Activated CD4-positive, alpha-beta T cell treated with anti-CD3 and anti-CD28 coated beads, Interleukin-2, amount 10 ng/mL, durations not matched to agents 7 days and 5 days (primary cell): ENCODE data around the gene OSBPL5. TPM values are rescaled to one million over a fixed set of nuclear protein-coding genes. Genes with fewer than 3 reads are reported as not detected.

Experiments
- CTCF ChIA-PET: fragments of 350-600 bp; sonication (Branson Sonifier 250); formaldehyde crosslinking; loops from one replicate; lab custom pipeline; 2021; ENCODE audit warnings: antibody characterized with exemption; lab: Charles Lee
- POLR2A ChIA-PET: fragments of 350-600 bp; sonication (Branson Sonifier 250); formaldehyde crosslinking; loops from one replicate; lab custom pipeline; 2021; ENCODE audit warnings: antibody characterized with exemption; lab: Charles Lee
- DNase-seq: peaks from one replicate; pipeline ENCODE4 v3.0.0-alpha.2; 2020
- H3K27ac Mint-ChIP-seq: one replicate; pipeline ENCODE4 v1.8.0; 2021; ENCODE audit warnings: mild to moderate bottlenecking, moderate library complexity, mixed read lengths
- H3K27me3 Mint-ChIP-seq: one replicate; pipeline ENCODE4 v1.8.0; 2021; ENCODE audit warnings: mixed read lengths
- H3K36me3 Mint-ChIP-seq: one replicate; pipeline ENCODE4 v1.8.0; 2021; ENCODE audit warnings: low read depth, mixed read lengths
- H3K4me1 Mint-ChIP-seq: one replicate; pipeline ENCODE4 v1.8.0; 2021; ENCODE audit warnings: mixed read lengths
- H3K4me3 Mint-ChIP-seq: one replicate; pipeline ENCODE4 v1.8.0; 2021; ENCODE audit warnings: mild to moderate bottlenecking, moderate library complexity, mixed read lengths
- H3K9me3 Mint-ChIP-seq: one replicate; pipeline ENCODE4 v1.8.0; 2021; ENCODE audit warnings: mixed read lengths
- total RNA-seq, 2 experiments: library from RNA; stranded (reverse); gene quantifications; one replicate each; pipeline ENCODE4 v1.2.3, GENCODE V29; 2021

OSBPL5 gene
- total RNA-seq, 2 experiments from 2014 or later: 9.6 to 12.0 TPM

DNA sequence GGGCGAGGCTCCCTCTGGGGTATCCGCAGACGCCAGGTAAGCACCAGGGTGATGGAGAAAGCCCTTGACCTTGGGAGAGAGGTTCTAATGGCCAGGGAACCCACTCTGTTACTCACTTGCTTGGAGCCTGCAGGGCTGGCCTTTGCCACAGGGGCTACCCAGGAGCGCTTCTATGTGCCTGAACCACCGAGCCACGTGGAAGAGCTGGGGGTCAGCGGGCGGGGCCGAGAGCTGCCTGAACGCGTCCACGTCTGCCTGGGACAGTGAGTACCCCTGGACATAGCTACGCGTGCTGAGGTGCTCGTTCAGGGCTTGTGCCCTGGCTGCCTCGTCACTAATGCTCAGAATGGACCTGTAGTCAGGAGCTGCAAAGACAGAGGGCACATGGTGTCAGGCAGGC lies 117.5 kb downstream of the OSBPL5 start:
- H3K4me3 Mint-ChIP-seq: no peak overlapping the region
- peaks cover 18% of the 10 kb centered on the region for H3K36me3 Mint-ChIP-seq
- H3K27ac Mint-ChIP-seq: no peak overlapping the region
- H3K9me3 Mint-ChIP-seq: no peaks in the 10 kb centered on the region
- no peaks in the 10 kb centered on the region for H3K27me3 Mint-ChIP-seq
- H3K4me1 Mint-ChIP-seq: peaks cover 31% of the 10 kb centered on the region
- CTCF ChIA-PET: interaction anchor here (0.6 to 2.8 kb wide), 3 partner anchors 10 to 121 kb away, joined by 3 to 13 read pairs (median 4); no protein-coding TSS in a partner anchor
- POLR2A ChIA-PET: no interaction called here
- DNase-seq: no peak

- peaks cover 26% of the 10 kb centered on the region for H3K4me1 Mint-ChIP-seq
- CTCF ChIA-PET: interaction anchor here (0.7 to 2.8 kb wide), 5 partner anchors 9 to 96 kb away, joined by 3 to 13 read pairs (median 4); no protein-coding TSS in a partner anchor
- no peaks in the 10 kb centered on the region for H3K27me3 Mint-ChIP-seq
- no peak for DNase-seq
- POLR2A ChIA-PET: no interaction called here
- H3K27ac Mint-ChIP-seq: no peak overlapping the region
- H3K4me3 Mint-ChIP-seq: no peak overlapping the region
- no peaks in the 10 kb centered on the region for H3K9me3 Mint-ChIP-seq
- H3K36me3 Mint-ChIP-seq: peaks cover 19% of the 10 kb centered on the region
Observed at GRCh38 chr11:3046641-3047040, 118.5 kb downstream of the OSBPL5 start.

DNA sequence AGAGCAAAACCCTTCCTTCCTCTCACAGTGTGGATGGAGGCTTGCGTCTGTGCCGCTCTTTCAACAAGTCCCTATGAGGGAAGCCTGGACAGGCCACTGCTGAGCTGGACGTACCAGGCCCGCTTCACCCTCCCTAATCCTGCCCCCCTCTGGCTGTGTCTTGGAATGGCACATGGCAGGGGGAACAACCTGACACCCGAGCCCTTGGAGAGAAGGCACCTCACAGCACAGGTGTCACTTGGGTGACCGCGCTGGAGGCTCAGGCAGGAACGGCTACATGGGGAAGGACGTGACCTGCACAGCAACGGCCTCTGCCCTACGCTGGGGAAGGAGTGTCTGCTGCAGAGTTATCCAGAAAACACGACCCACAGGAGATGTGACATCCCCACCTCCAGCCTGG lies 118.9 kb downstream of the OSBPL5 start:
- no peak for DNase-seq
- CTCF ChIA-PET: interaction anchor here (1.2 to 2.8 kb wide), 5 partner anchors 9 to 96 kb away, joined by 3 to 13 read pairs (median 4); no protein-coding TSS in a partner anchor
- Mint-ChIP-seq H3K4me3 (no peak overlapping the region), H3K9me3 (no peaks in the 10 kb centered on the region), H3K27me3 (no peaks in the 10 kb centered on the region), H3K27ac (peak overlapping the region; percentile 60), H3K36me3 (peaks cover 22% of the 10 kb centered on the region), H3K4me1 (peaks cover 21% of the 10 kb centered on the region)
- POLR2A ChIA-PET: no interaction called here

DNA sequence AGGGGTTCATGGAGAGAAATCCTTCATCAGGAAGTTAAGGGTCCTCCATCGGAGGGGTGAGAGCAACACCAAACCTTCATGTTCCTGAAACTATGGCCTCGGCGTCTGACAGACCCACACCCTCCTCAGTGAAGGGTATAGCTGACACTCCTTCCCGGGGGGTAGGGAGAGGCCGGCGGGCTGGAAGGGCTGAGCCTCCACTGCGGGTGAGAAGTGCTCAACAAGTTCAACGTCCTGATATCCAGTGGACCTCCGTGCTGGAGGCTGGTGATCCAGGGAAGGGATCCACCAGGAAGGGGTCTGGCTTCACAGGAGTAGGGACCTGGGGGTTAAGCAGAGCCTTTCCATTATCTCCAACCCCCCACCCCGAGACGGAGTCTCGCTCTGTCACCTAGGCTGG lies 120.2 kb downstream of the OSBPL5 start:
- H3K4me3 Mint-ChIP-seq: no peak overlapping the region
- H3K27me3 Mint-ChIP-seq: no peaks in the 10 kb centered on the region
- CTCF ChIA-PET: interaction anchor here (1.2 to 2.8 kb wide), 3 partner anchors 8 to 47 kb away, joined by 3 to 13 read pairs (median 4); no protein-coding TSS in a partner anchor
- POLR2A ChIA-PET: no interaction called here
- H3K9me3 Mint-ChIP-seq: no peaks in the 10 kb centered on the region
- no peak overlapping the region for H3K27ac Mint-ChIP-seq
- no peak for DNase-seq
- peaks cover 9% of the 10 kb centered on the region for H3K4me1 Mint-ChIP-seq
- H3K36me3 Mint-ChIP-seq: peaks cover 30% of the 10 kb centered on the region

GRCh38 chr11:3044004-3044403 lies 121.1 kb downstream of the OSBPL5 start:
- peaks cover 2% of the 10 kb centered on the region for H3K4me1 Mint-ChIP-seq
- H3K36me3 Mint-ChIP-seq: peaks cover 31% of the 10 kb centered on the region
- no peak overlapping the region for H3K4me3 Mint-ChIP-seq
- no peaks in the 10 kb centered on the region for H3K27me3 Mint-ChIP-seq
- CTCF ChIA-PET: interaction anchor here (0.7 to 2.0 kb wide), 3 partner anchors 8 to 1057 kb away, joined by 3 to 4 read pairs (median 4); no protein-coding TSS in a partner anchor
- no peaks in the 10 kb centered on the region for H3K9me3 Mint-ChIP-seq
- POLR2A ChIA-PET: no interaction called here
- DNase-seq: no peak
- no peak overlapping the region for H3K27ac Mint-ChIP-seq

DNA sequence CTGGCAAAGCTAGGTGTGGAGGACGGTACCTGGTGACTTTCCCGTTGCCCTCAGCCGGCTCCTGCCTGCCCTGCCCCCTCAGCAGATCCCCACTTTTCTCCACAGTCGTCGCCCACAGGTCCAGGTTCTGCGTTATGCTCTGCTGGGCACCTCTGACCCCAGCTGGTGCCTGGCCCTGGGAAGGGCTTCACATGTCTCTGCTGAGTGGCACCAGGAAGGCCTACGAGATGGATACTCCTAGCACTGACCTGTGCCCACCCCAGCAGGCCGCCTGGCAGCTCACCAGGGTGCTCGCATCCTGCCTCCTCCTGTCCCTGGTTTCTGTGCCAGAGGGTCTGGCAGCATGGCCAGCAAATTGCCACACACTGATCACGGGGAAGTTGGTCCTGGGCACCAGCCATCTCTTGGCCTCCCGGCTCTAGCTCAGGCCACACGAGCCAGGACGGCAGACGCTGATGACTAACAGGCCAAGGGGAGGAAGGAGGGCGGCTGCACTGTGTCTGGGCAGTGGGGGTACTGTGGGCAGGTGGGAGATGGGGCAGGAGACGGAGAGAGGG lies 121.7 kb downstream of the OSBPL5 start:
- Mint-ChIP-seq H3K27ac (peak overlapping the region; percentile 78), H3K4me3 (no peak overlapping the region), H3K27me3 (no peaks in the 10 kb centered on the region), H3K9me3 (no peaks in the 10 kb centered on the region), H3K36me3 (peaks cover 35% of the 10 kb centered on the region), H3K4me1 (peaks cover 5% of the 10 kb centered on the region)
- DNase-seq: no peak
- ChIA-PET CTCF (interaction anchor here (0.6 to 2.0 kb wide), 4 partner anchors 8 to 1058 kb away, joined by 3 to 4 read pairs (median 4); no protein-coding TSS in a partner anchor), POLR2A (no interaction called here)

DNA sequence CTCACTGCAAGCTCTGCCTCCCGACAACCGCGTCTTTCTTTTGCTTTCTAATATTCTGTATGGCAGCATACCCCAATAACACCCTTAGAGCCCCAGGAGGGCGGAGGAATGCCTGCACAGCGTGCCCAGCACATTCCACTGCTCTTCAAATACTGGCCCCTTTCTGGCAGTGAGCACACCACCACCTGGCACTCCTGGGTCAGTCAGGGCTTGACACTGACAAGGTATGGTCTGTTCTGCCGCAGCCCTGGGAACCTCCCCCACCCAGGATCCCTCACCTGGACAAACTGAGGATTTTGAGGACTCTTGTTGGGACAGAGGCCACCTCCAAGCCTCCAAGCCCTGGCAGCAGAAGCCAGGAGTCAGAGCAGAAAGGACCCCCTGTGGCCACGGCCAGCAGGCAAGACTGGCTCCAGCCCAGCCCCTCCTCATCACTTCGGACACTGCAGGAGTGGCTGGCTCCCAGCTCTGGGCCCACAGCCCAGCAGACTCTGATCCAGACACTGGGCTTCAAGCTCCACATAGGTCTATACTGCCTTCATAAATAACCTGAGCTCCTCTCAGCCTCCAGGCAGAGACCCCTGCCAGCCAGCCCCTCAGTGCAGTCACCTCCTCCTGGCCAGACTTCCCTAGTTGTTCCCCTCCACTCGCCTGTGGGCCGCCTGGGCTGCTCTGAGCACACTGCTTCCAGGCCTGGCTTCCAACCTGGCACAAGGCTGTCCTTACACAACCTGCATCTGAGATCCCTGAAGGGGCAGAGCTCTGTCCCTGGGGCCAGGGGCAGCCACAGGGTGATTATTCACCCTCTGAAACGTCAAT lies 122.4 kb downstream of the OSBPL5 start:
- DNase-seq: no peak
- Mint-ChIP-seq H3K4me3 (no peak overlapping the region), H3K9me3 (no peaks in the 10 kb centered on the region), H3K27ac (peak overlapping the region; percentile 78), H3K27me3 (no peaks in the 10 kb centered on the region), H3K36me3 (peaks cover 42% of the 10 kb centered on the region), H3K4me1 (peaks cover 10% of the 10 kb centered on the region)
- ChIA-PET POLR2A (no interaction called here), CTCF (interaction anchor here (0.6 to 2.0 kb wide), 3 partner anchors 9 to 49 kb away, joined by 3 to 4 read pairs (median 3); no protein-coding TSS in a partner anchor)

DNA sequence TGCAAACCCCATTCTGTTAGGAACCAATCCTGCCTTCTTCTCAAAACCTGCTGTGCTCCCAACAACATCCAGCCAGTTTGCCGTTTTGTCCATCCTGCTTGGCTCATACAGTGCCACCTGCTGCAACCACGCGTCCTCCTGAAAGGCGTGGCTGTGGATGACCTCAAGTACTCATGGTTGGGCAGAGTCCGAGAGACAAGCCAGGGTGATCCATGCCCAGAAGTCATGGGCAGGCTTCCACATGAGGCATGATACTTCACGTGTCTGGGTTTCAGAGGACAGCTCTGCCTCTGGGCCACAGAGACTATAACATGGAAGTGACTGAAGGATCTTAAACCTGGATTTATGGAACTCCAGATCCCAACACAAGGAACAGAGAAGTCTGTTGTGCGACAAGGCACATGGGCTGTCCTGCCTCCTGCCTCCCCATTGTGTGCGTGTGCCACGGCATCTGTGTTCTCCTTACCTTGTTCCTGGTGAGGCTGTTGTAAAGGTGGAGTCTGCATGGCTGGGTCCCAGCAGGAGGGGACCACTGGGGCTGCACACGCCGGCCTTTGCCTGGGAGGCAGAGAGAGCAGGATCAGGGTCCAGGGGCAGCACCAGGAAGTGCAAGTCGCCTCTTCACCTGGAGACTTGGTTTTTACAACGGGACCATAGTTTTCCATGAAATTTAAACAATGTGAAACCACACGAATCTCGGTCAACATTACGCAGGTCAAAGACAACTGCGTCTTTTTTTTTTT lies 123.2 kb downstream of the OSBPL5 start:
- H3K4me1 Mint-ChIP-seq: peaks cover 18% of the 10 kb centered on the region
- POLR2A ChIA-PET: no interaction called here
- H3K9me3 Mint-ChIP-seq: no peaks in the 10 kb centered on the region
- no peak overlapping the region for H3K4me3 Mint-ChIP-seq
- no peak overlapping the region for H3K27ac Mint-ChIP-seq
- CTCF ChIA-PET: no interaction called here
- no peaks in the 10 kb centered on the region for H3K27me3 Mint-ChIP-seq
- H3K36me3 Mint-ChIP-seq: peaks cover 50% of the 10 kb centered on the region
- no peak for DNase-seq

GRCh38 chr11:3040881-3041280 lies 124.2 kb downstream of the OSBPL5 start:
- POLR2A ChIA-PET: no interaction called here
- H3K36me3 Mint-ChIP-seq: peaks cover 56% of the 10 kb centered on the region
- H3K4me1 Mint-ChIP-seq: peaks cover 28% of the 10 kb centered on the region
- no peaks in the 10 kb centered on the region for H3K9me3 Mint-ChIP-seq
- no peak overlapping the region for H3K4me3 Mint-ChIP-seq
- H3K27ac Mint-ChIP-seq: no peak overlapping the region
- CTCF ChIA-PET: interaction anchor here (1.4 kb wide), 1 partner anchor 51 kb away, joined by 3 read pairs; no protein-coding TSS in a partner anchor
- H3K27me3 Mint-ChIP-seq: no peaks in the 10 kb centered on the region
- DNase-seq: no peak

GRCh38 chr11:3037945-3038271 lies 127.2 kb downstream of the OSBPL5 start:
- Mint-ChIP-seq H3K9me3 (no peaks in the 10 kb centered on the region), H3K27me3 (no peaks in the 10 kb centered on the region), H3K36me3 (peaks cover 62% of the 10 kb centered on the region), H3K4me3 (no peak overlapping the region), H3K27ac (peak overlapping the region; percentile 28), H3K4me1 (peaks cover 32% of the 10 kb centered on the region)
- DNase-seq: no peak
- CTCF ChIA-PET: interaction anchor here (1.0 to 3.6 kb wide), 10 partner anchors 8 to 52 kb away, joined by 3 to 24 read pairs (median 4); no protein-coding TSS in a partner anchor
- POLR2A ChIA-PET: interaction anchor here (0.7 kb wide), 1 partner anchor 53 kb away, joined by 3 read pairs; no protein-coding TSS in a partner anchor
